Panc1 (cell line): Measurements from ENCODE around the gene RIT2. TPM values are rescaled to one million over a fixed set of nuclear protein-coding genes. Genes with fewer than 3 reads are reported as not detected.

Experiments
- ATAC-seq: fragments of 200-7000 bp; cut with Tn5 transposase; 2 replicates; pipeline ENCODE4 v1.9.1; 2020; ENCODE audit warnings: mild to moderate bottlenecking, moderate library complexity
- BruUV-seq: library from RNA; stranded (reverse); fragments of 400-500 nt; replicated peaks from 2 replicates; lab custom pipeline; 2021; lab: Mats Ljungman, UMichigan
- CTCF ChIA-PET: fragments of 300-600 bp; sonication (Branson Sonifier 250); formaldehyde crosslinking; loops from one replicate; lab custom pipeline; 2022; ENCODE audit warnings: antibody characterized with exemption; lab: Charles Lee
- POLR2A ChIA-PET: fragments of 300-600 bp; sonication (Branson Sonifier 250); formaldehyde crosslinking; loops from one replicate; lab custom pipeline; 2022; ENCODE audit warnings: antibody characterized with exemption; lab: Charles Lee
- DNase-seq: peaks from one replicate; pipeline ENCODE4 v3.0.0-alpha.2; 2010; ENCODE audit warnings: low read depth, low spot score
- H3K27ac ChIP-seq: 2 replicates; pipeline ENCODE4 v1.5.1; 2011; ENCODE audit warnings: mild to moderate bottlenecking, low read length, inconsistent platforms
- H3K27me3 ChIP-seq: fragments of 200-500 bp; sonication (Bioruptor generic); 2 replicates; pipeline ENCODE4 v1.6.0; 2014; ENCODE audit warnings: low read length, inconsistent platforms; ENCODE audit not compliant: control insufficient read depth, insufficient read depth
- H3K36me3 ChIP-seq: fragments of 200-500 bp; sonication (Bioruptor generic); 2 replicates; pipeline ENCODE4 v1.5.1; 2014; ENCODE audit warnings: inconsistent platforms, mild to moderate bottlenecking, low read length, moderate library complexity; ENCODE audit not compliant: control insufficient read depth, insufficient read depth
- H3K4me1 ChIP-seq: 2 replicates; pipeline ENCODE4 v1.5.1; 2011; ENCODE audit warnings: inconsistent platforms, mild to moderate bottlenecking, low read length, moderate library complexity; ENCODE audit not compliant: control insufficient read depth, insufficient read depth
- H3K4me3 ChIP-seq, 2 experiments: 2 replicates each; pipeline ENCODE4 v1.5.1; 2011 to 2012; ENCODE audit warnings: low read depth in 2 of 2, low read length in 2 of 2, mild to moderate bottlenecking in 2 of 2, inconsistent platforms in 1 of 2, moderate library complexity in 1 of 2
- H3K9me3 ChIP-seq: fragments of 200-500 bp; sonication (Bioruptor generic); 2 replicates; pipeline ENCODE4 v1.5.1; 2014; ENCODE audit warnings: low read depth, mild to moderate bottlenecking, inconsistent platforms, low read length, moderate library complexity; ENCODE audit not compliant: control insufficient read depth, insufficient read depth
- POLR2AphosphoS5 ChIP-seq: IDR thresholded peaks from 2 replicates; pipeline ENCODE4 v1.6.1; 2012; ENCODE audit warnings: mild to moderate bottlenecking, low read depth, low read length, moderate library complexity
- SIN3A ChIP-seq: IDR thresholded peaks from 2 replicates; pipeline ENCODE4 v1.6.1; 2012; ENCODE audit warnings: low read depth, mild to moderate bottlenecking, low read length, moderate library complexity, borderline replicate concordance; ENCODE audit not compliant: insufficient read depth
- TCF7L2 ChIP-seq: IDR thresholded peaks from 2 replicates; pipeline ENCODE4 v1.6.1; 2011; ENCODE audit warnings: mild to moderate bottlenecking, low read depth, low read length, inconsistent platforms
- in situ Hi-C: cut with HindIII; loops from 2 replicates; pipeline ENCODE4 v1.10.0; 2016; ENCODE audit warnings: low sequenced_read_pairs, low pct_unique_long_range_greater_than_20kb
- intact Hi-C: fragments of 100-400 bp; cut with micrococcal nuclease; formaldehyde crosslinking; loops from one replicate; pipeline ENCODE4 v1.10.0; 2022; ENCODE audit not compliant: unreplicated experiment
- total RNA-seq: library from RNA; stranded (reverse); gene quantifications from one replicate; pipeline ENCODE4 v1.2.1, GENCODE V29; 2021; ENCODE audit not compliant: unreplicated experiment
- TF ChIP-seq, protein P1 (sequence below), 2 experiments: IDR thresholded peaks; 2 replicates each; pipeline ENCODE4 v1.6.1; 2011 to 2012; ENCODE audit warnings: low read depth in 2 of 2, control low read depth in 1 of 2, low read length in 1 of 2, mild to moderate bottlenecking in 1 of 2, moderate library complexity in 1 of 2; ENCODE audit not compliant: insufficient read depth in 1 of 2
- TF ChIP-seq, protein P2 (sequence below): fragments of 450-650 bp; IDR thresholded peaks from 2 replicates; pipeline ENCODE4 v1.5.1; 2017; ENCODE audit warnings: mild to moderate bottlenecking

The RIT2 gene
- total RNA-seq, 1 experiment from 2014 or later: not detected

DNA sequence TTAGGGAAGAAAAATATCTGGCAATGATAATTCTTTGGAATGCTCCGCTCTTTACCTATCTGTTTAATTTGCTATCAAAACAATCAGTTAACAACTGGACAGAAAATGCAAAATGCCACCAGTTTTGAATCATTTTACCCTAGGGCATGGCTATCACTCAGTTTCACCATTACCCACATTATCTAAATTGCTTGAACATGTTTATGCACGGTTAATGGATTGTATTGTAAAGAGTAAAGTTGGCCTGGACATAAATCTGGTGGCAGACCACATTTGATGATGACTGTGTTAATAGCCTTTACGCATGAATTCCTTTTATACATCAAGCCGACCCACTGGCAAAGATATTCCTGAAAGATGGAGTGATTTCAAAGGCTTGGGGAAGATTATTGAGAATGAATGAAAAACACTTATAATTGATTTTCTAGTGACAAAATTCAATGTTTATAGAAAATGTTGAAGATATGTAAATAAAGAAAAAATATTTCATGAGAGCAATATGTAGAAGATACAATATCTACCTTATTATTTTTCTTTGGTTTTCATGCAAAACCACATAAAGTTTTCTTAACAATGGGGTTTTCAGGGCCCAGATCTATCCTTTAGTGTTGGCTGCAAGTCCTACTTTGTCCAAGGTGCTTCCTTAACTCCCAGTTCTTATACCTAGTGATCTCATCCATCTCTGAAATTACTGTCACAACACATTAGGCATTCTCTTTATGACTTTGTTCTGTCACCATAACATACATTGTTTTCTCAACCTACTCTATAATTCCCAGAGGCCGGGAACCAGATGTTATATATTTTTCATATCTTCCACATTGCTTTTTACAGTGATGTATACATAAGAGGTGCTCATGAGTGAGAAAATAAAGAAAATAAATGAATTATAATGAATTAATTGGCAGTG, 265.1 kb downstream of the RIT2 start:
- Histone ChIP-seq H3K27ac (no peak overlapping the region), H3K27me3 (no peaks in the 10 kb centered on the region), H3K4me1 (no peaks in the 10 kb centered on the region), H3K4me3 (no peak overlapping the region), H3K9me3 (no peaks in the 10 kb centered on the region), H3K36me3 (no peaks in the 10 kb centered on the region)
- intact Hi-C loops: no loop called here
- no peak for ATAC-seq
- no TSS peak for BruUV-seq
- ChIA-PET CTCF (no interaction called here), POLR2A (no interaction called here)
- DNase-seq: no peak
- TF ChIP-seq TCF7L2 (no peak), POLR2AphosphoS5 (no peak), SIN3A (no peak)
- TF ChIP-seq, protein P1, sequence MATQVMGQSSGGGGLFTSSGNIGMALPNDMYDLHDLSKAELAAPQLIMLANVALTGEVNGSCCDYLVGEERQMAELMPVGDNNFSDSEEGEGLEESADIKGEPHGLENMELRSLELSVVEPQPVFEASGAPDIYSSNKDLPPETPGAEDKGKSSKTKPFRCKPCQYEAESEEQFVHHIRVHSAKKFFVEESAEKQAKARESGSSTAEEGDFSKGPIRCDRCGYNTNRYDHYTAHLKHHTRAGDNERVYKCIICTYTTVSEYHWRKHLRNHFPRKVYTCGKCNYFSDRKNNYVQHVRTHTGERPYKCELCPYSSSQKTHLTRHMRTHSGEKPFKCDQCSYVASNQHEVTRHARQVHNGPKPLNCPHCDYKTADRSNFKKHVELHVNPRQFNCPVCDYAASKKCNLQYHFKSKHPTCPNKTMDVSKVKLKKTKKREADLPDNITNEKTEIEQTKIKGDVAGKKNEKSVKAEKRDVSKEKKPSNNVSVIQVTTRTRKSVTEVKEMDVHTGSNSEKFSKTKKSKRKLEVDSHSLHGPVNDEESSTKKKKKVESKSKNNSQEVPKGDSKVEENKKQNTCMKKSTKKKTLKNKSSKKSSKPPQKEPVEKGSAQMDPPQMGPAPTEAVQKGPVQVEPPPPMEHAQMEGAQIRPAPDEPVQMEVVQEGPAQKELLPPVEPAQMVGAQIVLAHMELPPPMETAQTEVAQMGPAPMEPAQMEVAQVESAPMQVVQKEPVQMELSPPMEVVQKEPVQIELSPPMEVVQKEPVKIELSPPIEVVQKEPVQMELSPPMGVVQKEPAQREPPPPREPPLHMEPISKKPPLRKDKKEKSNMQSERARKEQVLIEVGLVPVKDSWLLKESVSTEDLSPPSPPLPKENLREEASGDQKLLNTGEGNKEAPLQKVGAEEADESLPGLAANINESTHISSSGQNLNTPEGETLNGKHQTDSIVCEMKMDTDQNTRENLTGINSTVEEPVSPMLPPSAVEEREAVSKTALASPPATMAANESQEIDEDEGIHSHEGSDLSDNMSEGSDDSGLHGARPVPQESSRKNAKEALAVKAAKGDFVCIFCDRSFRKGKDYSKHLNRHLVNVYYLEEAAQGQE (IDR thresholded peaks at IDR 0.05; ENCODE audit: insufficient read depth in 1 of 2, low read depth in 2 of 2, low read length in 1 of 2): no peak
- TF ChIP-seq, protein P2, sequence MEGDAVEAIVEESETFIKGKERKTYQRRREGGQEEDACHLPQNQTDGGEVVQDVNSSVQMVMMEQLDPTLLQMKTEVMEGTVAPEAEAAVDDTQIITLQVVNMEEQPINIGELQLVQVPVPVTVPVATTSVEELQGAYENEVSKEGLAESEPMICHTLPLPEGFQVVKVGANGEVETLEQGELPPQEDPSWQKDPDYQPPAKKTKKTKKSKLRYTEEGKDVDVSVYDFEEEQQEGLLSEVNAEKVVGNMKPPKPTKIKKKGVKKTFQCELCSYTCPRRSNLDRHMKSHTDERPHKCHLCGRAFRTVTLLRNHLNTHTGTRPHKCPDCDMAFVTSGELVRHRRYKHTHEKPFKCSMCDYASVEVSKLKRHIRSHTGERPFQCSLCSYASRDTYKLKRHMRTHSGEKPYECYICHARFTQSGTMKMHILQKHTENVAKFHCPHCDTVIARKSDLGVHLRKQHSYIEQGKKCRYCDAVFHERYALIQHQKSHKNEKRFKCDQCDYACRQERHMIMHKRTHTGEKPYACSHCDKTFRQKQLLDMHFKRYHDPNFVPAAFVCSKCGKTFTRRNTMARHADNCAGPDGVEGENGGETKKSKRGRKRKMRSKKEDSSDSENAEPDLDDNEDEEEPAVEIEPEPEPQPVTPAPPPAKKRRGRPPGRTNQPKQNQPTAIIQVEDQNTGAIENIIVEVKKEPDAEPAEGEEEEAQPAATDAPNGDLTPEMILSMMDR: no peak
- in situ Hi-C loops: no loop called here

DNA sequence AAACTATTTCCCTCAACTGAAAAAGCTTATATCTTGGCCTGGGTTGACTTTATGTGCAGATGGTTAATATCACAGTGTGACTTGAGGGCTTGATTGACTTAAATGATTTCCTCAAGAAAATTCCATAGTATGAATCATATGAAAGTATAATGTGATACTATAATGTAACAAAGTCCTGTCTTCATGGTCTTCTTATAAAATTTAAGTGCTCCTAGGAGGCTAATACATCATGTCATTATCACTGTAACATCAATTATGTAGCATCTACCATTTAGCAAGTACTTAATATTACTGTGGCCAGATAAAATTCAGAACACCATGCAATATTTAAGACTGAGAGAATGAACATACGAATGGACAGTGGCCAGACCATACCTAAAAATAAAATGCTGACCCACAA, 276.1 kb downstream of the RIT2 start:
- H3K27me3 ChIP-seq: no peaks in the 10 kb centered on the region
- no peaks in the 10 kb centered on the region for H3K4me1 ChIP-seq
- intact Hi-C loops: no loop called here
- no peaks in the 10 kb centered on the region for H3K36me3 ChIP-seq
- H3K4me3 ChIP-seq: no peak overlapping the region
- BruUV-seq: no TSS peak
- TF ChIP-seq TCF7L2 (no peak), SIN3A (no peak)
- TF ChIP-seq, protein P2: no peak
- ATAC-seq (no peak), DNase-seq (no peak)
- no peaks in the 10 kb centered on the region for H3K9me3 ChIP-seq
- no peak overlapping the region for H3K27ac ChIP-seq
- ChIA-PET CTCF (no interaction called here), POLR2A (no interaction called here)
- in situ Hi-C loops: no loop called here
